ENCODE measurements around the gene CBS.
"Not testable (repeated sequence)": the region's sequence is repeated elsewhere in the genome, so short reads cannot be mapped to it uniquely, and the experiment has no call there.

DNA sequence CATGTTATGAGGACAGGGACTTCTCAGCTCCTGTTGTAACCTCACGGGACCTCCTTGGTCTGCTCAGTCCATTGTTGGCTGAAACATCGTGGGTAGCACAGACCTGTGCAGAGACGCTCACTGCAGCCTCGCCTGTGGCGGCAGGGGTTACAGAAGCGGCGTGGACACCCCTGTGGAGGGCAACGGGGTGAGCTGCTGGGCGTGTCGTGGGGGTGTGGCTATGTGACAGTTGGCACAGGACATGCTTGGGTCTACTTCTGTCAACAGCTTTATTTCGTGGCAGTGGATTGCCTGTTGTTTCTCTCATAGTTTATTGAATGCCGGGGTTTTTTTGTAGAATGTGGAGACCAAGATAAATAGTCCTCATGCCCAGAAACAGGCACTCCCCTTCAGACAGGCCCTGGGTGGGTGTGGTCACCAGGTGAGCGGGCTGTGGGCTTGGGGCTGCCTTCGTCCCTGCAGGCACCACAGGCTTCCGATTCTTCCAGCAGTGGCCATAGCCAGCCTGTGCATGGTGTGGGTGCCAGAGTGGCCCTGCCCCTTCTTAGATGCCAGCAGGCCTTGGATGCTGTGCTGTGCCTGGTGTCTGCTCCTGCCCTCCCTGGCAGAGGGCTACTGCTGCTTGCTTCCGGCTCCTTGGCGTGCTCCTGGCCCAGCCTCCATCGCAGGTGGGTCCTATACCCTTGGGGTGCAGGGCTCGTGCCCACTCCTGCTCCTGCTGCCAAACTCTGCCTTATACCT lies 37.5 kb downstream of the CBS start:
- TF ChIP-seq, protein P1, sequence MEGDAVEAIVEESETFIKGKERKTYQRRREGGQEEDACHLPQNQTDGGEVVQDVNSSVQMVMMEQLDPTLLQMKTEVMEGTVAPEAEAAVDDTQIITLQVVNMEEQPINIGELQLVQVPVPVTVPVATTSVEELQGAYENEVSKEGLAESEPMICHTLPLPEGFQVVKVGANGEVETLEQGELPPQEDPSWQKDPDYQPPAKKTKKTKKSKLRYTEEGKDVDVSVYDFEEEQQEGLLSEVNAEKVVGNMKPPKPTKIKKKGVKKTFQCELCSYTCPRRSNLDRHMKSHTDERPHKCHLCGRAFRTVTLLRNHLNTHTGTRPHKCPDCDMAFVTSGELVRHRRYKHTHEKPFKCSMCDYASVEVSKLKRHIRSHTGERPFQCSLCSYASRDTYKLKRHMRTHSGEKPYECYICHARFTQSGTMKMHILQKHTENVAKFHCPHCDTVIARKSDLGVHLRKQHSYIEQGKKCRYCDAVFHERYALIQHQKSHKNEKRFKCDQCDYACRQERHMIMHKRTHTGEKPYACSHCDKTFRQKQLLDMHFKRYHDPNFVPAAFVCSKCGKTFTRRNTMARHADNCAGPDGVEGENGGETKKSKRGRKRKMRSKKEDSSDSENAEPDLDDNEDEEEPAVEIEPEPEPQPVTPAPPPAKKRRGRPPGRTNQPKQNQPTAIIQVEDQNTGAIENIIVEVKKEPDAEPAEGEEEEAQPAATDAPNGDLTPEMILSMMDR (IDR thresholded peaks at IDR 0.05; ENCODE audit: low read length): not testable (repeated sequence)
- not testable (repeated sequence) for TF ChIP-seq EZH2phosphoT487 (IDR thresholded peaks at IDR 0.05; ENCODE audit: low read length); EZH2 (optimal IDR thresholded peaks at IDR 0.05; ENCODE audit: low read depth, low read length)
